Activated CD4-positive, alpha-beta T cell treated with anti-CD3 and anti-CD28 coated beads, Interleukin-2, amount 50 U/mL, for 48 hours (primary cell): ENCODE measurements around the gene SH3BGR.

Source experiments
- DNase-seq, 2 experiments: peaks; one replicate each; pipeline ENCODE4 v3.0.0-alpha.2; 2020

The SH3BGR gene

GRCh38 chr21:39461419-39461818, 9.6 kb downstream of the SH3BGR start:
- no peak for DNase-seq

GRCh38 chr21:39463308-39463707, 11.5 kb downstream of the SH3BGR start:
- no peak for DNase-seq

- no peak for DNase-seq
Observed at GRCh38 chr21:39466584-39466983, 14.8 kb downstream of the SH3BGR start.

DNA sequence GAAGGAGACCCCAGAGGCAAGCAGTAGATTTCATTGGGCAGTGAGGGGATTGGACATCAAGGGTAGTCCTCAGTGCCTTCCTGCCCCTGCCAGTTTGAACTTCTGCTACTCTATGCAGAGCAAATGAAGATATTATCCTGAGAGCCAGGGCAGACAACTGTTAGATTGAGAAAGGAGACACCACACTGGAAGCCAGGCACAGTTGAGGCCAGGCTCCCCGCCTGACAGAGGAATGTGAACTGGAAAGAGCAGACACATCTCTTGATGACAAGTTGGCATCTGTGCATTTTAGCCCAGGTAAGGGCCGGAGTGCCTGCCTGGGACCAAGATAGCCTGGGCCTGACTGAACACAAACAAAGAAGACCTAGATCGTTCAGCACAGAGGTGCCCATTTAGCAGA, 16.0 kb downstream of the SH3BGR start:
- no peak for DNase-seq

DNA sequence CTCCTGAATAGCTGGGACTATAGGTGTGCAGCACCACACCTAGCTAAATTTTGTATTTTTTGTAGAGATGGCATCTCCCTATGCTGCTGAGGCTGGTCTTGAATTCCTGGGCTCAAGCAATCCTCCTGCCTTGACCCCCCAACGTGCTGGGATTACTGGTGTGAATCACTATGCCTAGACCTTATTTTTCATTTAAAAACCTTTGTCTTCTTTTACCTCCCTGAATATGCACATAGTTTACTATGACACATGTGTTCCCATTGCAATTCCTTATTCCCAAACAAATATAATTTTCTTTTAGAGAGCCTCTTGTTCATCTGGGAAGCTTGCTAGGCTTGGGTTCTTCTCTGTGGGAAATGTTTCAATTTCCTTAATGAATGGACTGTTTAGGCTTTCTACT, 16.8 kb downstream of the SH3BGR start:
- no peak for DNase-seq

DNA sequence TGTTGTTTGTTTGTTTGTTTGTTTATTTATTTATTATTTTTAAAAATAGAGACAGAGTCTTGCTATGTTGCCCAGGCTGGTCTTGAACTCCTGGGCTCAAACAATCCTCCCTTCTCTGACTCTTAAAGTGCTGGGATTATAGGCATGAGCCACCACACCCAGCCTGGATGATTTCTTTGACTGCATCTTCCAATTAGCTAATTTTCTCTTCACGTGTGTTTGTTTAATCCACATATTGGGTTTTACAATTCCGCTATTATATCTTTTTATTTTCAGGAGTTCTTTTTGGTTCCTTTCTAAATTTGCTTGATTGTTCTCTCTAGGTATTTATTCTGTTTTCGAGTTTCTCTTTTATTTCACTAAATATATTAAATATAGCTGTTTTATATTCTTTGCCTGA, 19.8 kb downstream of the SH3BGR start:
- DNase-seq, result no peak

- DNase-seq, result no peak
Observed at GRCh38 chr21:39472786-39473185, 21.0 kb downstream of the SH3BGR start.

DNA sequence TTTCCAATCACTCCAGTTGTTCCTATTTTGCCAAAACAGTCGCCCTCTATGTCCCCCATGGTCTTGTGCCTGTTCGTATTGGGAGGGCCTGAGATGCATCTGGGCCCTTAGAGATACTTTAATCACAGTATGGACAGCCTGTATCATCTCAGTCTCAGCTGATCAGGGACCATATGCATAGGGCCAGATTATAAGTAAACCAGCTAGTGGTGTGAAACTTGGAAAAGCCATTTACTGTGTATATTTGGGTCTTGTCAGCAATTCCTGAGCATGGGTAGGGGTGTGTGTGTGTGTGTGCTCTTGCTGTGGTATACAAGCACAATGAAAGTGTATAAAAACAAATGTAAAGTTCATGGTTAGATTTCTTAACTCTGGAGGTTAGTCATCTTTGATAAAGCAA, 22.8 kb downstream of the SH3BGR start:
- DNase-seq, result no peak

GRCh38 chr21:39479164-39479813, 27.5 kb downstream of the SH3BGR start:
- no peak for DNase-seq

- no peak for DNase-seq
Observed at GRCh38 chr21:39479814-39480182, 28.0 kb downstream of the SH3BGR start.

GRCh38 chr21:39480271-39480670, 28.5 kb downstream of the SH3BGR start:
- no peak for DNase-seq

GRCh38 chr21:39481886-39482285, 30.1 kb downstream of the SH3BGR start:
- no peak for DNase-seq

GRCh38 chr21:39483917-39484316, 32.1 kb downstream of the SH3BGR start:
- no peak for DNase-seq

DNA sequence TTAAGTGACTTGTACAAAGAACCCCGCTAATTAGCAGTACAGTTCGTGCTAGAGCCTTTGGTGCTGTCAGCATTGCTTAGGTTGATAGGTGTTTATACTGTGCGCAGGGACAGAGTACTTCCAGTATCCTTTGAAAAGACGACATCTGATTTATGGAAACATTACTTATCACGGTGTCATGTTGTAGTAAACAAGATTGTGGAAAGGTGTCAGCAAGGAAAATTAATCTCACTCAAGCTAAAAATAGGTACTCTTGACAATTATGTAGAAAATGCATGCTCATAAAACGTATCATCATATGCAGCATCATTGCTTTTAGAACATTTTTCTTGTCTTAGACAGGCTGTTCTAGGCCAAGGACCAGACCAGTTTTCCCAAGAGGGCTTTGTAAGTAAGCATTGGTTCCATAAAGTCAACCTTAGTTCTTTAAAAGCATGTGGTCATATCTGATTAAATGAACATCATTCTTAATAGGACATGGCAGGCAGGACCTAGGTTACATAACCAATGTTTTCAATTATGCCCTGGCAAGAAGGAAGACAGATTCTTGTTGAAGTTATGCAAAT, 33.0 kb downstream of the SH3BGR start:
- no peak for DNase-seq

DNA sequence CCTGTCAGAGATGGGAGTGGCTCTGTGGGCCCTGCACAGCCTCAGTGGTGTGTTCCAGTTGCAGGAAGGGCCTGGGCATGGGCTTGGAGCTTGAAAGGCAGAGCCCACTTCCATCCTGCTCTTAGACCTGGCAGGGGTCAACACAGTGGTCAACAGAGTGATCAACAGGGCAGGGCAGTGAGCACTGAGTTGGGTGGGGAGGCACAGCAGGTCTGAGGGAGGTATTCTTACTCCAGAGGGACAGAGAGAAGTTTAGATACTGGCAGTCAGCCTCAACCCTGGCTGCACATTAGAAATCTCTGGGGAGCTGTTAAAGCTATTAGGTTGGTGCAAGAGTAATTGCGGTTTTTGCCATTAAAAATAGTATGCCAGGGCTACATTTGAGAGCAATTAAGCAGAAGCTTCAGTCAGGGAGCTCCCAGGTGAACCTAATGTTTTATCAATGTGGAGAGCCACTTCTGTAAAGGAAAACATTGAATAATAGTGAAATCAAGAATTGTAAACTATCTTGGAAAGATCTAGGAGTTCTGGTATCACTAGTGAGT, 37.7 kb downstream of the SH3BGR start:
- no peak for DNase-seq

DNA sequence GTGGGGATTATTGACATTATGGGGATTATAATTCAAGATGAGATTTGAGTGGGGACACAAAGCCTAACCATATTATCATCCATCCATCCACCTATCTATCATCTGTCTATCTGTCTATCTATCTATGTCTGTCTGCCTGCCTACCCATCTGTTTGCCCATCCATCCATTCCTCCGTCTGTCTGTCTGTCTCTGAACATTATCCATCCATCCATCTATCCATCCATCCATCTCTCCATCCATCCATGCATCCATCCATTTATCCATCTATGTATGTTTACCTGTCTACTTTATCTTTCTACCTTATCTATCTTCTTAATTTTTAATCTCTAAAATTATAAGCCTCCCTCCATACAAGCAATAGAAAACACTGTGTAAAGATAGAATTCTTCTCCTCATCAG, 47.4 kb downstream of the SH3BGR start:
- DNase-seq, result no peak

- no peak for DNase-seq
Observed at GRCh38 chr21:39502631-39503030, 50.9 kb downstream of the SH3BGR start.

DNA sequence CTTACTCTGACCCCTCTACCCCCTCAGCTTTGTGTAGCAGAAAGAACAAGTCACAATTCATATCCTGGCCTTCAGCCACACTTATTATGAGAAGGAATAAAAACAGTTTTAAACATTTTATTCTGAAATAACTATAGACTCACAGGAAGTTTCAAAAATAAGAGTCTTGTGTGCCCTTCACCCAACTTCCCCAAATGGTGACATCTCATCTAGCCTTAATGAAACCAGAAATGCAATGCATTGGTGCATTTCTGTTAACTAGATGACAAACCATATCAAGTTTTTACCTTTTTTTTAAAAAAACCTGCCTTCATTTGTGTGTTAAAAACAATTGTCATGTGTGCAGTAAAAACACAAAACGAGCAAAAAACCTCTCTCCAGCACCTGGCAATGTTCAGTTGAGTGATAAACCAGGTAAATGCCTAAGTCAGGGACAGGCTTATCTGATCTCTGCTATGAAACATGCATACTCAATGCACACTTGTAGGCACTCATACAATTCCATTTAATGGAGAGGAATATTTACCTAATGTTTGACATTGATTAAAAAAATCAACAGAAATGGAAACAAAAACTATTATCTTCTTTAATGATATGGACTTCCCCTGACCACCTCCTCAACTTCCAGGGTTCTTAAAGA, 51.5 kb downstream of the SH3BGR start:
- DNase-seq, result no peak

GRCh38 chr21:39504230-39504629, 52.5 kb downstream of the SH3BGR start:
- DNase-seq, result no peak

- DNase-seq, result no peak
Observed at GRCh38 chr21:39510240-39510639, 58.5 kb downstream of the SH3BGR start.

DNA sequence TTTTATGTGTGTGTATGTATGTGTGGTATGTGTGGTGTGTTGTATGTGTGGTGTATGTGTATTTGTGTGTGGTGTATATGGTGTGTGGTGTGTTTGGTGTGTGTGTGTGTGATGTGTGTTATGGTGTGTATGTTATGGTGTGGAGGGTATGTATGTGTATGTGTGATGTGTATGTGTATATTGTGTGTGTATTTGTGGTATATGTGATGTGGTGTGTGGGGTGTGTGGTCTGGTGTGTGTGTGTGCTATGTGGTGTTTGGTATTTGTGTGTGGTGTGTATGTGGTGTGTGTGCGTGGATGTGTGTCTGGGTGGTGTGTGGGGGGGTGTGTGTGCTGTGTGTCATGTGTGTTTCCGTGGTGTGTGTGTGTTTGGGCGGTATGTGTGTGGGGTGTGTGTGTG, 59.3 kb downstream of the SH3BGR start:
- no peak for DNase-seq

DNA sequence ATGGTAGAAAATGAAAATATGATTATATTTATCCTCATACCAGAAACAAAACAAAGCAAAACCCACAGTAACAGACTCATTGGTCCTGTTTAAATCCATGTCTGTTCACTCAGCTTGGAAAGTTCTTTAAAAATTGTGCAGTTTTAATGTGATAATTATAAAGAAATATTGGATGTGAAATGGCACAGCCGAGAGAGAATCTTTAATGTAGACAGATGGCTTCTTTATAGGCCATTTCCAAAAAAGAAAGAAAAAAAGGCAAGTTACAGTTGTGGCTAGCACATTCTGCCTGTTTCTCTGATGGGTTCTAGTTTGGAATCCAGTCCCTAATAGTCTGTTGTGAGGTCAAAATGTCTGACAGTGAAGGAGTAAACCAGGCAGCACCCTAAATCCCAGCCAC, 62.0 kb downstream of the SH3BGR start:
- DNase-seq, result no peak

DNA sequence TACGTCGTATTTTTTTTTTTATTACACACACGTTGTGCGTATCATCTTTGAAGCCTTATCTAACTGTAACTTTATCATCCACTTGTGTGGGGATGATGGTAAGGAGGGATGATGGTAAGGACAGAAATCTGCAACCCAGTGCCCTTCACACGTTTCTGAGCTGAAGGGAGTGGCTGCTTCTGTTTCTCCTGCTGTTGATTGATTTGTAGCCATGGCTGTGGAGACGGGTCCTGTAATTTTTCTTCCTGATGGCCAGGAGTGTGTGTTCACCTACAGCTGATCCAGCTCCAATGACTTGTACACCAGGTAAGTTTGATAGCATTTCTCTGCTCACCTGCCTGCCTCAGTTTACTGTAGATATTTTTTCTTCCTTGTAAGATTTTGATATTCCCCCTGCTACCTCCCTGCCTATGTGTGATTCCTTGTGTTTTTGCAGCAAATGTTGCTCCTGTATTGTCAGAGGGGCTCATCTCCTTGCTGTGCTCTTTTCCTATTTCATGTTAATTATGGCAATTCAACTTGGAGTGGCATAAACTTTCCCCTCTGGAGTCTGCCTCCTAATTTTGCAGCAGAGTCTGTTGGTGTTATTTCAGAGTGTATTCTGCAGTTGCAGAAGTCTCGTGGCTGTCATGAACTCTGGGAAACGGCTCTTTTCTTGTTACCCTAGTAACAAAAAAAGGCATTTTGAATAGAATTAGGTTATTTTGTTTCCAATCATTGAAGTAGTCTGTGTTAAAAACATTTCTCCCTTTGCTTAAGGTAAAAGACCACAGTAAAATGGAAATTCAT, 64.1 kb downstream of the SH3BGR start:
- DNase-seq, result no peak
